Left ventricle myocardium inferior (tissue), 1 donor: ENCODE measurements around the gene OR7G3. TPM values are rescaled to one million over a fixed set of nuclear protein-coding genes. Genes with fewer than 3 reads are reported as not detected.

Source experiments
- DNase-seq: peaks from one replicate; pipeline ENCODE4 v3.0.0-alpha.2; 2020
- H3K27ac ChIP-seq: fragments of 200-600 bp; replicated peaks from 2 replicates; pipeline ENCODE4 v1.8.0; 2021
- H3K27me3 ChIP-seq: fragments of 200-600 bp; 2 replicates; pipeline ENCODE4 v1.8.0; 2021; ENCODE audit warnings: low read depth
- H3K36me3 ChIP-seq: fragments of 200-600 bp; 2 replicates; pipeline ENCODE4 v1.8.0; 2021
- H3K4me1 ChIP-seq: fragments of 200-600 bp; 2 replicates; pipeline ENCODE4 v1.8.0; 2021
- H3K4me3 ChIP-seq: fragments of 200-600 bp; 2 replicates; pipeline ENCODE4 v1.8.0; 2021; ENCODE audit warnings: mild to moderate bottlenecking, moderate library complexity
- H3K9me3 ChIP-seq: fragments of 200-600 bp; replicated peaks from 2 replicates; pipeline ENCODE4 v1.8.0; 2021
- intact Hi-C: fragments of 100-400 bp; cut with micrococcal nuclease; formaldehyde crosslinking; loops from one replicate; pipeline ENCODE4 v1.11.0; 2022
- total RNA-seq: library from RNA; stranded (reverse); fragmentation: NEBNext Ultra II Directional; extraction: Animal tissue kit (Norgen Biotek cat#: 25700); gene quantifications from one replicate; pipeline ENCODE4 v1.2.1, GENCODE V29; 2021
- TF ChIP-seq, protein P1 (sequence below): fragments of 200-600 bp; IDR thresholded peaks from 2 replicates; pipeline ENCODE4 v1.8.0; 2021; ENCODE audit warnings: antibody characterized with exemption, mild to moderate bottlenecking, borderline replicate concordance
- donor health status: DM: no; HTN: yes; CAD: no; lungs with severe emphysema.

Gene OR7G3
- total RNA-seq, 1 donor from 2014 or later, result not detected

DNA sequence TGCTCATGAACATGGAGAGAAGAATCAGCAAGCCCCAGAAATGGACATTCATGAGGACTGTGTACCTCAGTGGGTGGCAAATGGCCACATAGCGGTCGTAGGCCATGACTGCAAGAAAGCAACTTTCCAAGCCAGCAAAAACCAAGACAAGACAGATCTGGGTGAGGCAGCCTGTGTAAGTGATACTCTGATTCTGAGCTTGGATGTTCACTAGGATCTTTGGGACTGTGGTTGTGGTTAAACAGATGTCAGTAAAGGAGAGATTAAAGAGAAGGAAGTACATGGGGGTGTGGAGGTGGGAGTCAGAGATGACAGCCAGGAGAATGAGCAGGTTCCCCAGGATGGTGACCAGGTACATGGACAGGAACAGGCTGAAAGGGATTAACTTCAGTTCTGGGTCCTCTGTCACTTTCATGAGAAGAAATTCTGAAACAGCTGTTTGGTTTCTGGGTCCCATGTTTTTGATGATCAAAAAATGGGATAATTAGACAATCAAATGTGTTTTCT lies 11.4 kb downstream of the OR7G3 start, which contains the start of gene OR7G1:
Gene OR7G1, minus strand, starts transcription at position 457 of the 507 bp plus-strand sequence. Its CDS starts 0 bp downstream, at position 457.
- Histone ChIP-seq H3K27ac (no peak within 1 kb of the TSS), H3K4me3 (no peak within 1 kb of the TSS), H3K4me1 (no peaks in the 10 kb centered on the region), H3K36me3 (no peaks in the 10 kb centered on the region), H3K9me3 (peaks cover 3% of the 10 kb centered on the region), H3K27me3 (peaks cover 93% of the 10 kb centered on the region)
- TF ChIP-seq, protein P1, sequence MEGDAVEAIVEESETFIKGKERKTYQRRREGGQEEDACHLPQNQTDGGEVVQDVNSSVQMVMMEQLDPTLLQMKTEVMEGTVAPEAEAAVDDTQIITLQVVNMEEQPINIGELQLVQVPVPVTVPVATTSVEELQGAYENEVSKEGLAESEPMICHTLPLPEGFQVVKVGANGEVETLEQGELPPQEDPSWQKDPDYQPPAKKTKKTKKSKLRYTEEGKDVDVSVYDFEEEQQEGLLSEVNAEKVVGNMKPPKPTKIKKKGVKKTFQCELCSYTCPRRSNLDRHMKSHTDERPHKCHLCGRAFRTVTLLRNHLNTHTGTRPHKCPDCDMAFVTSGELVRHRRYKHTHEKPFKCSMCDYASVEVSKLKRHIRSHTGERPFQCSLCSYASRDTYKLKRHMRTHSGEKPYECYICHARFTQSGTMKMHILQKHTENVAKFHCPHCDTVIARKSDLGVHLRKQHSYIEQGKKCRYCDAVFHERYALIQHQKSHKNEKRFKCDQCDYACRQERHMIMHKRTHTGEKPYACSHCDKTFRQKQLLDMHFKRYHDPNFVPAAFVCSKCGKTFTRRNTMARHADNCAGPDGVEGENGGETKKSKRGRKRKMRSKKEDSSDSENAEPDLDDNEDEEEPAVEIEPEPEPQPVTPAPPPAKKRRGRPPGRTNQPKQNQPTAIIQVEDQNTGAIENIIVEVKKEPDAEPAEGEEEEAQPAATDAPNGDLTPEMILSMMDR, result no peak
- DNase-seq, result no peak
- intact Hi-C loops, result no loop called here

DNA sequence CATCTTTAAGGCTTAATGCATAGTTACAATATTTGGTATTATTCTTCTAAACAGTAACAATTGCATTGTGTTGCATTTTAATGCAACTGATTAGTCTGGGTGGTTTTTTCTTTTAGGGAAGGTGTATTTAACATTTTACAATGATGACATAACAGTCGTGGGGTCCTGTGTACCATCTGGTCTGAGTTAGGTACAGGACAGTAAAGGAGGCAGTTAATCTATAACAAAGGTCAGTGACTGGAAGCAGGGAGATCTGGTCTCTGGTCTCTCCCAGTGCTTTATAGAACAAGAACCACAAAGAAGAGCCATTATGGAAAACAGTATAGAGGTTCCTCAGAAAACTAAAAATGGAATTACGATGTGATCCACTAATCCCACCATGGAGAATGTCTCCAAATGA lies 16.8 kb downstream of the OR7G3 start:
- Histone ChIP-seq H3K27ac (no peak overlapping the region), H3K4me3 (no peak overlapping the region), H3K27me3 (peaks cover 97% of the 10 kb centered on the region), H3K4me1 (no peaks in the 10 kb centered on the region), H3K36me3 (no peaks in the 10 kb centered on the region), H3K9me3 (no peaks in the 10 kb centered on the region)
- intact Hi-C loops, result no loop called here
- no peak for DNase-seq
- TF ChIP-seq, protein P1, result no peak

DNA sequence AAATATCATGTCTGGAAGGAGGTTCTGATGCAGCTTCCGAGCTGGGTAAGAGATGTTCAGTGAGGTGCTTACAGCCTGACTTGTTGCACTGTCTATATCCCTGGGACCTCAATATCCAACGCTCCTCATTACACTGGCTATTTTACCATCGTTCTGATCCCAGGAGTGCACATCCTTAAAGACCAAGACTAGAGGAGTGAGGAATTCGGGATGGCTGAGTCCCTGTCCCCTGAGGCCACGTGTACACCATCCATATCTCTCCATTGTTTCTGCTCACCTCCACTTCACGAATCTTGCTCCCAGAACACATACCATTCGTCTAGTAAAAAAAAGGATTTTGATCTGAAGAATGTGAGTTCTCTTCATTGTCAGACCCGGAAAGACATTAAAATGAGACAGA lies 19.4 kb downstream of the OR7G3 start, which contains the start of gene OR7G2:
Gene OR7G2, minus strand, starts transcription at position 101 of the 400 bp plus-strand sequence. CDS start 4,232 bp downstream, outside the sequence.
- TF ChIP-seq, protein P1, result no peak
- peaks cover 97% of the 10 kb centered on the region for H3K27me3 ChIP-seq
- no peak within 1 kb of the TSS for H3K4me3 ChIP-seq
- H3K36me3 ChIP-seq, result no peaks in the 10 kb centered on the region
- no peak for DNase-seq
- no peaks in the 10 kb centered on the region for H3K9me3 ChIP-seq
- no peak within 1 kb of the TSS for H3K27ac ChIP-seq
- H3K4me1 ChIP-seq, result no peaks in the 10 kb centered on the region
- intact Hi-C loops, result no loop called here

DNA sequence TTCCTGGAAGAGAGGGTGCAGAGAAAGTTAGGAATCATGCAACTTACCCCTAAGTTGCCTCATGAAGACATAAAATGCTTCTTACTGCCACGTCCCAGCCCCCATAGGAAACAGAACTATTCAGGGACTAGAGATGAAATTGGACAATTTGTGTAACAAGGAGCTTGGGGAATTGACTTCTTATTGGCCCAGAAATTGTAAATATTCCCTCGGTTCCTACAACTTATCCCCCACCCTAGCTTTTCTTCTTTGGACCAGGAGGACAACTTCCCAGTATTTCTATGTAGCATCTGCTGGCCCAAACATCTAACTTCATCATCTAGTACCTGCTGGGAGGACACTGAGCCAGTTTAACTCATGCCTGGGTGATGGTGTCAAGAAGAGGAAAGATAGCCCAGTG lies 40.0 kb downstream of the OR7G3 start, which contains the start of gene OR1M1:
Gene OR1M1, plus strand, starts transcription at position 301 of the 400 bp plus-strand sequence. CDS start 6,184 bp downstream, outside the sequence.
- intact Hi-C loops, result no loop called here

DNA sequence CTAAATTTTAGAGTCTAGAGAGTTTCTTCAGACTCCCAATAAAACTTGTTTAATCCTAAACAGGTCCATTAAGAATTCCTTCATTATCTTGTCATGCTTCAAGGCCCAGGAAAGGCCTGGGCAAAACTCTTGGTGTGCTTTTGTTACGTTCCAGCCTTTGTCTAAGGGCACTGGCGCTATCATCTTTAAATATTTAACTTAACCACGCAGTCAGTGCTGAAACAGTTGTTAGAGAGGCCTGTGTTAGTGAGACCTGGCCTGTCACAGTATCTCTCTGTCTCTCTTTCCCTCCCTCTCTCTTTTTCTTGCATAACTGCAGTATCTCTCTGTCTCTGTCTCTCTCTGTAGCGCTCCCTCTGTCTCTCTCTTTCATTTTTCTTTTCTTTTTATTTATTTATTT lies 48.1 kb downstream of the OR7G3 start:
- H3K4me3 ChIP-seq, result no peak overlapping the region
- no peak for DNase-seq
- H3K27me3 ChIP-seq, result peaks cover 17% of the 10 kb centered on the region
- H3K27ac ChIP-seq, result no peak overlapping the region
- intact Hi-C loops, result loop anchor here (5.0 kb wide), 1 partner anchor 421 kb away; no protein-coding TSS in a partner anchor
- TF ChIP-seq, protein P1, result no peak
- H3K4me1 ChIP-seq, result peaks cover 10% of the 10 kb centered on the region
- H3K9me3 ChIP-seq, result no peaks in the 10 kb centered on the region
- no peaks in the 10 kb centered on the region for H3K36me3 ChIP-seq

More for the DNA sequence above, 40.0 kb downstream of the OR7G3 start, which contains the start of gene OR1M1:
- DNase-seq, result no peak
- Histone ChIP-seq H3K4me3 (no peak within 1 kb of the TSS), H3K27me3 (peaks cover 68% of the 10 kb centered on the region), H3K36me3 (no peaks in the 10 kb centered on the region), H3K27ac (no peak within 1 kb of the TSS), H3K4me1 (no peaks in the 10 kb centered on the region), H3K9me3 (no peaks in the 10 kb centered on the region)
- TF ChIP-seq, protein P1, result no peak
